ENCODE results near the gene DUOX1.
A peak's percentile ranks its signal among the peaks of the same experiment; 100 is the strongest.

DUOX1 gene

GRCh38 chr15:45197512-45197911, 67.7 kb downstream of the DUOX1 start:
- no peak for DNase-seq (ENCODE audit: low spot score)
- no peak for TF ChIP-seq CTCF (IDR thresholded peaks at IDR 0.05; ENCODE audit: borderline replicate concordance, control extremely low read depth, extremely low read depth, insufficient read depth, missing control alignments)
- in situ Hi-C loops (cut with MboI; ENCODE audit: low sequenced_read_pairs, unreplicated experiment) = no loop called here

GRCh38 chr15:45198337-45199135, 68.7 kb downstream of the DUOX1 start:
- TF ChIP-seq CTCF (IDR thresholded peaks at IDR 0.05; ENCODE audit: borderline replicate concordance, control extremely low read depth, extremely low read depth, insufficient read depth, missing control alignments) = peak; percentile 76
- DNase-seq (ENCODE audit: low spot score) = peak; percentile 87
- in situ Hi-C loops (cut with MboI; ENCODE audit: low sequenced_read_pairs, unreplicated experiment) = no loop called here

- no peak for TF ChIP-seq CTCF (IDR thresholded peaks at IDR 0.05; ENCODE audit: borderline replicate concordance, control extremely low read depth, extremely low read depth, insufficient read depth, missing control alignments)
- in situ Hi-C loops (cut with MboI; ENCODE audit: low sequenced_read_pairs, unreplicated experiment) = no loop called here
- no peak for DNase-seq (ENCODE audit: low spot score)
Measured at GRCh38 chr15:45199136-45199810, 69.5 kb downstream of the DUOX1 start.

- in situ Hi-C loops (cut with MboI; ENCODE audit: low sequenced_read_pairs, unreplicated experiment) = loop anchor here (10.0 kb wide), 1 partner anchor 205 kb away; a partner anchor contains a TSS
- TF ChIP-seq CTCF (IDR thresholded peaks at IDR 0.05; ENCODE audit: borderline replicate concordance, control extremely low read depth, extremely low read depth, insufficient read depth, missing control alignments) = no peak
- peak; percentile 81 for DNase-seq (ENCODE audit: low spot score)
Measured at GRCh38 chr15:45200001-45200798, 70.4 kb downstream of the DUOX1 start.

GRCh38 chr15:45200799-45201556, 71.2 kb downstream of the DUOX1 start:
- in situ Hi-C loops (cut with MboI; ENCODE audit: low sequenced_read_pairs, unreplicated experiment) = loop anchor here (10.0 kb wide), 1 partner anchor 204 kb away; a partner anchor contains a TSS
- TF ChIP-seq CTCF (IDR thresholded peaks at IDR 0.05; ENCODE audit: borderline replicate concordance, control extremely low read depth, extremely low read depth, insufficient read depth, missing control alignments) = no peak
- no peak for DNase-seq (ENCODE audit: low spot score)

- DNase-seq (ENCODE audit: low spot score) = no peak
- in situ Hi-C loops (cut with MboI; ENCODE audit: low sequenced_read_pairs, unreplicated experiment) = loop anchor here (10.0 kb wide), 1 partner anchor 203 kb away; a partner anchor contains a TSS
- TF ChIP-seq CTCF (IDR thresholded peaks at IDR 0.05; ENCODE audit: borderline replicate concordance, control extremely low read depth, extremely low read depth, insufficient read depth, missing control alignments) = no peak
Measured at GRCh38 chr15:45201557-45201859, 71.7 kb downstream of the DUOX1 start.

All from GM13976 (cell line).